GM23338 (cell line): ENCODE results near the gene GNAZ. TPM values are rescaled to one million over a fixed set of nuclear protein-coding genes. Genes with fewer than 3 reads are reported as not detected.

ENCODE experiments used
- ATAC-seq: fragments of 200-7000 bp; cut with Tn5 transposase; 3 replicates; pipeline ENCODE4 v1.9.1; 2020
- DNase-seq: peaks from one replicate; pipeline ENCODE4 v3.0.0-alpha.2; 2015; ENCODE audit warnings: low spot score
- H2AFZ ChIP-seq: fragments of 200-600 bp; sonication (generic); 2 replicates; pipeline ENCODE4 v1.8.0; 2016; ENCODE audit warnings: antibody characterized with exemption, mild to moderate bottlenecking, moderate library complexity
- H3F3A ChIP-seq: fragments of 200-600 bp; sonication (generic); replicated peaks from 2 replicates; pipeline ENCODE4 v1.8.0; 2017; ENCODE audit warnings: antibody characterized with exemption, mixed run types, low read depth
- H3K27ac ChIP-seq: fragments of 200-600 bp; sonication (generic); 2 replicates; pipeline ENCODE4 v1.6.1; 2016; ENCODE audit warnings: low read depth
- H3K27me3 ChIP-seq: fragments of 200-600 bp; sonication (generic); 2 replicates; pipeline ENCODE4 v1.8.0; 2016; ENCODE audit warnings: mild to moderate bottlenecking, mixed run types, moderate library complexity; ENCODE audit not compliant: insufficient read depth
- H3K36me3 ChIP-seq: fragments of 200-600 bp; sonication (generic); 2 replicates; pipeline ENCODE4 v1.8.0; 2016; ENCODE audit warnings: mild to moderate bottlenecking; ENCODE audit not compliant: insufficient read depth
- H3K4me1 ChIP-seq: fragments of 200-600 bp; sonication (generic); 2 replicates; pipeline ENCODE4 v1.8.0; 2016; ENCODE audit warnings: mild to moderate bottlenecking, moderate library complexity; ENCODE audit not compliant: insufficient read depth
- H3K4me2 ChIP-seq: fragments of 200-600 bp; sonication (generic); 2 replicates; pipeline ENCODE4 v1.7.1; 2017; ENCODE audit warnings: mixed run types
- H3K4me3 ChIP-seq: fragments of 200-600 bp; sonication (generic); 2 replicates; pipeline ENCODE4 v1.6.1; 2016; ENCODE audit warnings: mixed run types
- H3K79me2 ChIP-seq: fragments of 200-600 bp; sonication (generic); replicated peaks from 2 replicates; pipeline ENCODE4 v1.8.0; 2017; ENCODE audit warnings: mild to moderate bottlenecking; ENCODE audit not compliant: insufficient read depth
- H3K9me2 ChIP-seq: fragments of 200-600 bp; sonication (generic); 2 replicates; pipeline ENCODE4 v1.8.0; 2017; ENCODE audit not compliant: insufficient read depth
- H4K20me1 ChIP-seq: fragments of 200-600 bp; sonication (generic); replicated peaks from 2 replicates; pipeline ENCODE4 v1.8.0; 2017; ENCODE audit warnings: mild to moderate bottlenecking; ENCODE audit not compliant: insufficient read depth
- H3K27ac Mint-ChIP-seq: 2 replicates; pipeline ENCODE4 v1.8.0; 2020; ENCODE audit warnings: inconsistent platforms, mild to moderate bottlenecking, moderate library complexity, mixed read lengths
- H3K27me3 Mint-ChIP-seq: 3 replicates; pipeline ENCODE4 v1.8.0; 2022; ENCODE audit warnings: low read depth, mild to moderate bottlenecking, moderate library complexity, mixed read lengths, inconsistent platforms; ENCODE audit not compliant: insufficient read depth, poor library complexity
- H3K36me3 Mint-ChIP-seq: 3 replicates; pipeline ENCODE4 v1.8.0; 2021; ENCODE audit warnings: low read depth, mild to moderate bottlenecking, inconsistent platforms, moderate library complexity, mixed read lengths
- H3K4me1 Mint-ChIP-seq: 3 replicates; pipeline ENCODE4 v1.8.0; 2020; ENCODE audit warnings: mild to moderate bottlenecking, inconsistent platforms, mixed read lengths
- H3K4me3 Mint-ChIP-seq: 3 replicates; pipeline ENCODE4 v1.8.0; 2021; ENCODE audit warnings: moderate library complexity, mild to moderate bottlenecking, inconsistent platforms, mixed read lengths
- H3K9me3 Mint-ChIP-seq: 3 replicates; pipeline ENCODE4 v1.8.0; 2020; ENCODE audit warnings: moderate library complexity, mild to moderate bottlenecking, inconsistent platforms, mixed read lengths
- CTCF ChIP-seq, 2 experiments: fragments of 200-600 bp in 1 of 2; sonication (generic) in 1 of 2; conservative IDR thresholded peaks; 2 replicates each; pipeline versions ENCODE4 v1.5.1 to v1.6.1; 2016 to 2017; ENCODE audit warnings: antibody characterized with exemption in 2 of 2, low read depth in 2 of 2, mild to moderate bottlenecking in 2 of 2, moderate library complexity in 1 of 2
- ETS1 ChIP-seq: IDR thresholded peaks from 2 replicates; pipeline ENCODE4 v1.6.1; 2016; ENCODE audit warnings: antibody characterized with exemption
- EZH2 ChIP-seq: fragments of 200-600 bp; sonication (generic); IDR thresholded peaks from one replicate; pipeline ENCODE4 v1.8.0; 2017; ENCODE audit warnings: antibody characterized with exemption, mild to moderate bottlenecking, low read depth; ENCODE audit not compliant: unreplicated experiment
- EZH2phosphoT487 ChIP-seq: fragments of 200-600 bp; sonication (generic); IDR thresholded peaks from one replicate; pipeline ENCODE4 v1.8.1; 2018; ENCODE audit warnings: antibody characterized with exemption; ENCODE audit not compliant: unreplicated experiment
- JUNB ChIP-seq: IDR thresholded peaks from one replicate; pipeline ENCODE4 v1.6.1; 2016; ENCODE audit warnings: antibody characterized with exemption; ENCODE audit not compliant: unreplicated experiment
- ZNF331 ChIP-seq: fragments of 250-450 bp; sonication (Bioruptor Pico); IDR thresholded peaks from 2 replicates; pipeline ENCODE4 v1.5.0; 2020; ENCODE audit warnings: low read depth, mild to moderate bottlenecking, moderate library complexity
- polyA plus RNA-seq: library from polyadenylated mRNA; unstranded; fragments of >200 nt; fragmentation: Nextera tagmentation; extraction: Ambion mirVana; gene quantifications from 2 replicates; pipeline ENCODE4 v1.2.1, GENCODE V29; 2016
- total RNA-seq: library from RNA; depleted of rRNA; stranded (reverse); fragments of >200 nt; shearing (Covaris generic); gene quantifications from 2 replicates; pipeline ENCODE4 v1.2.3, GENCODE V29; 2014

GNAZ gene
- total and polyA plus RNA-seq, 2 experiments from 2014 or later: 2.9 to 11.1 TPM

- no peak for DNase-seq
- peaks cover 2% of the 10 kb centered on the region; the same call in 1 of the 3 replicates for H3K9me3 Mint-ChIP-seq
- TF ChIP-seq ZNF331 (CRISPR knock-in tag): no peak
- TF ChIP-seq JUNB: no peak
- TF ChIP-seq ETS1: no peak
- TF ChIP-seq EZH2phosphoT487: no peak
- H3K36me3 Mint-ChIP-seq: no peaks in the 10 kb centered on the region
- peaks cover 16% of the 10 kb centered on the region for H3K27me3 Mint-ChIP-seq
- Histone ChIP-seq H2AFZ (no peak overlapping the region), H3K27me3 (no peaks in the 10 kb centered on the region), H3K27ac (no peak overlapping the region), H3F3A (no peaks in the 10 kb centered on the region), H3K36me3 (no peaks in the 10 kb centered on the region), H3K9me2 (no peaks in the 10 kb centered on the region), H3K4me3 (no peak overlapping the region), H3K4me1 (no peaks in the 10 kb centered on the region), H4K20me1 (no peaks in the 10 kb centered on the region), H3K4me2 (no peak overlapping the region), H3K79me2 (no peaks in the 10 kb centered on the region)
- peaks cover 2% of the 10 kb centered on the region; the same call in 2 of the 3 replicates for H3K4me1 Mint-ChIP-seq
- H3K27ac Mint-ChIP-seq: no peak overlapping the region
- no peak for ATAC-seq
- no peak overlapping the region for H3K4me3 Mint-ChIP-seq
Observed at GRCh38 chr22:23127055-23127756, 56.9 kb downstream of the GNAZ start.

- peaks cover 2% of the 10 kb centered on the region; the same call in 1 of the 3 replicates for H3K9me3 Mint-ChIP-seq
- no peak for TF ChIP-seq ETS1
- H3K4me1 Mint-ChIP-seq: peaks cover 2% of the 10 kb centered on the region; the same call in 2 of the 3 replicates
- no peaks in the 10 kb centered on the region for H3K36me3 ChIP-seq
- no peak overlapping the region for H3K27ac ChIP-seq
- H3K4me3 ChIP-seq: no peak overlapping the region
- H4K20me1 ChIP-seq: no peaks in the 10 kb centered on the region
- no peak overlapping the region for H3K4me2 ChIP-seq
- H3K79me2 ChIP-seq: no peaks in the 10 kb centered on the region
- peaks cover 16% of the 10 kb centered on the region for H3K27me3 Mint-ChIP-seq
- H3K27ac Mint-ChIP-seq: no peak overlapping the region
- H3K4me1 ChIP-seq: no peaks in the 10 kb centered on the region
- no peaks in the 10 kb centered on the region for H3K27me3 ChIP-seq
- DNase-seq (no peak), ATAC-seq (no peak)
- H3F3A ChIP-seq: no peaks in the 10 kb centered on the region
- H3K36me3 Mint-ChIP-seq: no peaks in the 10 kb centered on the region
- no peak overlapping the region for H3K4me3 Mint-ChIP-seq
- H3K9me2 ChIP-seq: no peaks in the 10 kb centered on the region
- no peak overlapping the region for H2AFZ ChIP-seq
Observed at GRCh38 chr22:23127788-23128187, 57.5 kb downstream of the GNAZ start.

GRCh38 chr22:23128269-23129108, 58.2 kb downstream of the GNAZ start:
- H3K9me3 Mint-ChIP-seq: peaks cover 2% of the 10 kb centered on the region; the same call in 1 of the 3 replicates
- H3K27ac ChIP-seq: no peak overlapping the region
- no peak overlapping the region for H3K4me3 Mint-ChIP-seq

More at GRCh38 chr22:23128269-23129108, 58.2 kb downstream of the GNAZ start:
- Histone ChIP-seq H3K36me3 (no peaks in the 10 kb centered on the region), H3K4me3 (no peak overlapping the region), H3K9me2 (no peaks in the 10 kb centered on the region), H3K79me2 (no peaks in the 10 kb centered on the region), H4K20me1 (no peaks in the 10 kb centered on the region), H2AFZ (no peak overlapping the region), H3K27me3 (no peaks in the 10 kb centered on the region), H3F3A (no peaks in the 10 kb centered on the region), H3K4me2 (no peak overlapping the region), H3K4me1 (no peaks in the 10 kb centered on the region)
- DNase-seq: peak; percentile 91
- peak; percentile 95 for ATAC-seq
- Mint-ChIP-seq H3K27me3 (peaks cover 16% of the 10 kb centered on the region), H3K4me1 (peaks cover 2% of the 10 kb centered on the region; the same call in 2 of the 3 replicates), H3K36me3 (no peaks in the 10 kb centered on the region), H3K27ac (no peak overlapping the region)
- no peak for TF ChIP-seq EZH2
- peak; percentile 73 to 85 for TF ChIP-seq CTCF (conservative IDR thresholded peaks at IDR 0.05; ENCODE audit: low read depth in 2 of 2)
- TF ChIP-seq ETS1: no peak
